Measurements from ENCODE around the gene IL2RA.
A peak's percentile ranks its signal among the peaks of the same experiment; 100 is the strongest.
"Not testable (repeated sequence)": the region's sequence is repeated elsewhere in the genome, so short reads cannot be mapped to it uniquely, and the experiment has no call there.

IL2RA gene

DNA sequence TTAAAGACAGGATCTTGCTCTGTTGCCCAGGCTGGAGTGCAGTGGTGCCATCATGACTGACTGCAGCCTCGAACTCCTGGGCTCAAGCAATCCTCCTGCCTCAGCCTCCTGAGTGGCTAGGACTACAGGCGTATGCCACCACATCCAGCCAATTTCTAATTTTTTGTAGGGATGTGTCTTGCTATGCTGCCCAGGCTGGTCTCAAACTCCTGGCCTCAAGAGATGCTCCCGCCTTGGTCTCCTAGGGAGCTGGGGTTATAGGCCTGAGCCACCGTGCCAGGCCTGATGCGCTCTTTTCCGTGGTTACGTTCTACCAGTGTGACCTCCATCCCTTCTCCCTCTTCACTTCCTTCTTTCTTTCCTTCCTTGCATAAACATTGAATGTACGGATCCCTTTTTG lies 50.6 kb downstream of the IL2RA start:
- no peak for DNase-seq

DNA sequence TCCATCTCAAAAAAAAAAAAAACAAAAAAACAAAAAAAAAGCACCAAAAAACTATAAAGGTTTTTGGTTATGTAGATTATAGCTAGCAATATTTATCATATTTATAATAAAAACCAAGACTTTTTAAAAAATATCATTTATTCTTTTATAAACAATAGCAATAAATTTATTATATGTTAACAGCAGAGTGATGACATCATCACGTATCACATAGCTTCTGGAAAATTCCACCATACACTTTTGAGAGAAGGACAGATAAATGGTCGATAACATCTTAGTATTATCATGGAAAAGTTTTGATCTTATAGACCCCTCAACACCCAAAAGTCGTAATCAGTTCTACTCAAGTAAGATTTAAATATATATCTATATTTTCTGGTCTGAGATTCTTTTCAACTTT lies 51.6 kb downstream of the IL2RA start:
- DNase-seq, result no peak

DNA sequence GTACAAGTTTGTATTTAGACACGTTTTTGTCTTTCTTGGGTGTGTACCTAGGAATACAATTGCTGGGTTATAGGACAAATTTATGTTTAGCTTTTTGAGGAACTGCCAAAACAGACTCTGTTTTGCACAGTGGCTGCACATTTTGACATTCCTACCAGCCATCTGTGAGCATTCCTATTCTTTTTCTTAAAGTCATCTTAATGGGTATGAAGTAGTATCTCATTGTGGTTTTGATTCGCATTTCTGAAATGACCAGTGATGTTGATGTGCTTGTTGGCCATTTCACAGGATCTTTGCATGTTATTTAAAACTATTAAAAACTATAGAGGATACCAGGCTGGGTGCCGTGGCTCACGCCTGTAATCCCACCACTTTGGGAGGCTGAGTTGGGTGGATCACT lies 52.2 kb downstream of the IL2RA start:
- DNase-seq, result no peak

DNA sequence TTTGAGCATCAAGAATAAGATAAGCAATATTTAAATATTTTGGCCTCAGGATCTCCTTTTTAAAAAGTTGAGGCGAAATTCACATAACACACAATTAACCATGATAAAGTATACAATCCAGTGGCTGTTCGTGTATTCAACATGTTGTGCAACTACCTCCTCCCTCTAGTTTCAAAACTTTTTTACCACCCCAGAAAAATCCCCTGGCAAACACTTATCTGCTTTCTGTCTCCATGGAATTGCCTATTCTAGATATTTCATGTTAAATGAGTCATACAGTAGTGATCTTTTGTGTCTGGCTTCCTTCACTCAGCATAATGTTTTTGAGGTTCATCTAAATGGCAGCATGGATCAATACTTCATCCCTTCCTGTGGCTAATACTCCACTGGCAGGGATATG lies 53.0 kb downstream of the IL2RA start:
- no peak for DNase-seq

DNA sequence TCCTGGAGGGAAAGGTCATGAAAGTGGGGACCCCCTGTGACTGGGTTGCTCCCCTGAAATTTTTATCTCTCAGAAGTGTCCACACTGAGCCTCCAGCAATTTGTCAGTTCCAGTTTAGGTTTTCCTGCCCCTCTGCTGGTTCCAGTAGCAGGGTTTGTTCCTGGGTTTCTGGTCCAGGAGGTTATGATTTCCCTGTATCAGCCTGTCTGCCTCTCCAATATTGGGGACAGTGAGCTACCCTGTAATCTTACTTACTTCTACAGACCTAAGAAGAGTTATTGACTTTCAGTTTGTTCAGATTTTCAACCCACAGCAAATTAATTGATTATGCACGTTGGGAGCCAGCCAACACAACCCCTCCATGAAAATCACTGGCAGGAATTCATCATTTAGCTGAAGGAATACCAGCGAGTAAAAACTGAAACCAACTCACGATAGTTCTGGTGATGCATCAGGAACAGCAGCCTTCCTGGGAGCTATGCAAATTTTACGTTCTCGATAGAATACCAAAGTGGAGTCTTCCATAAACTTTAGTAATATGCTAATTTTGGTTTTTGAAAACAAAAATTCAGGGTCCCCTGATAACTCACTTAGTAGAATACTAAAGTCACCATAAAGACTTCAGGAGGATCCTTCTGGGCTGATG lies 53.5 kb downstream of the IL2RA start:
- DNase-seq, result no peak

DNA sequence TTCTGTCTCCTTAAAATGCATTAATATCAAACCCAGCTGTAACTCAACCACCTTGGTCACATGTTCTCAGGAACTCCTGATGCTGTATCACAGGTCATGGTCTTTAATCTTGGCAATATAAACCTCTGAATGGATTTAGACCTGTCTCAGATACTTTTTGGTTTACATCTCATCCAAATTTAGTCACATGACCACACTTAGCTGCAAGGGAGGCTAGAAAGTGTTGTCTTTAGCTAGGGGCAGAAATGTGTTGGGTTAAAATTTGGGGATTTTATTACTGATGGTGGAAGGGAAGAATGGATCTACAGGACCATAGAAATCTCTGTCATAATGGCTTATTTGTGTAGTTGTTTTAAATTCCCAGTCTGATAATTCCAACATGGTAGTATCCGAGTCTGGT lies 55.2 kb downstream of the IL2RA start:
- no peak for DNase-seq

DNA sequence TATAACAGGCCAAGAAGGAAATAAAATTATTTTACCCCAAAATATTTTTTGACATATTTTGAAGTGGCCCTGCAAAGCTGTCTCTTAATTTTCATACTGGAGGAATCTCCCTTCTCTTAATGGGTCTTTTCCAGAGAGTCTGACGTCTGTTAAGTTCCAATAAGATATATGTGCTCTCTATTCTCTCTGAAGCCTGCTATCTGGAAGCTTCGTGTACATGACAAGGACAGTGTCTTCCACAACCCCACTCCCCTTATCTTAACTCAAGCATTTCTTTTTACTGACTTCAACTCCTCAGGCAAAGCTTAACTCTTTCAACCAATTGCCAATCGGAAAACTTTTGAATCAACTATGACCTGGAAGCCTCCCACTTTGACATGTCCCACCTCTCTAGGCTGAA lies 55.6 kb downstream of the IL2RA start:
- no peak for DNase-seq

DNA sequence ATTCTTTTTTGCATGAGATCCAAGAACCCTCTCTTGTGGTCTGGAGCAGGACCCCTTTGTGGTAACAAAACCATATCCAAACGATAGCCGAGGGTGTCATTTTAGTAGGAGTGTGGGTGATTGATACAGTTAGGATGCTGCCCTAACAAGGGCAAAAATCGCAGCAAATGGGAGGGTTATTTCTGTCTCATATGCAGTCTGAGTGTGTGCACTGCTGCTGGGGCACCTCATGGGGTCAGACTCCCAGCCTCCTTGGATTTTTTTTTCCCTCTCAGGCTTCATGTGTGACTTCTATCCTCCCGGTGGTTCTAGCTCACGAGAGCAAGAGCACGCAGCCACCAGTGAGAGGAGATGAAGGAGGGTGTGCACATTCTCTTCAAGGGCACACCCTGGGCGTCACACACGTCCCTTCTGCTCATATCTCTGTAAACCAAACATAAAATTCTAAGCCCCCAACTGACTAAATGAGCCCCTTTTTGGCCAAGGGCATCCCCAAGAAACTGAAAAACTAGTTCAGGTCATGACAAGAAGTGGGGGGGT lies 56.2 kb downstream of the IL2RA start:
- DNase-seq, result no peak

DNA sequence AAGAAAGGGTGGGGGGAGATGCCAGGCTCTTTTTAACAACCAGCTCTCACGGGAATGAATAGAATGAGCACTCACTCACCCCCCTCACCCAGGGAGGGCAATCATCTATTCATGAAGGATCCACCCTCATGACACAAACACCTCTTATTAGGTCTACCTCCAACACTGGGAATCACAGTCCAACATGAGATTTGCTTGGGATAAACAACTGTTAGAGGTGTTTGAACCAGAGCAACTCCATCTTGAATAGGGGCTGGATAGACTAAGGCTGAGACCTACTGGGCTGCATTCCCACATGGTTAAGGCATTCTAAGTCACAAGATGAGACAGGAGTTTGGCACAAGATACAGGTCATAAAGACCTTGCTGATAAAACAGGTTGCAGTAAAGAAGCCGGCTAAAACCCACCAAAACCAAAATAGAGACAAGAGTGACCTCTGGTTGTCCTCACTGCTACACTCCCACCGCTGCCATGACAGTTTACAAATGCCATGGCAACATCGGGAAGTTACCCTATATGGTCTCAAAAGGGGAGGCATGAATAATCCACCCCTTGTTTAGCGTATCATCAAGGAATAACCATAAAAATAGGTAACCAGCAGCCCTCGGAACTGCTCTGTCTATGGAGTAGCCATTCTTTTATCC lies 56.9 kb downstream of the IL2RA start:
- not testable (repeated sequence) for DNase-seq

DNA sequence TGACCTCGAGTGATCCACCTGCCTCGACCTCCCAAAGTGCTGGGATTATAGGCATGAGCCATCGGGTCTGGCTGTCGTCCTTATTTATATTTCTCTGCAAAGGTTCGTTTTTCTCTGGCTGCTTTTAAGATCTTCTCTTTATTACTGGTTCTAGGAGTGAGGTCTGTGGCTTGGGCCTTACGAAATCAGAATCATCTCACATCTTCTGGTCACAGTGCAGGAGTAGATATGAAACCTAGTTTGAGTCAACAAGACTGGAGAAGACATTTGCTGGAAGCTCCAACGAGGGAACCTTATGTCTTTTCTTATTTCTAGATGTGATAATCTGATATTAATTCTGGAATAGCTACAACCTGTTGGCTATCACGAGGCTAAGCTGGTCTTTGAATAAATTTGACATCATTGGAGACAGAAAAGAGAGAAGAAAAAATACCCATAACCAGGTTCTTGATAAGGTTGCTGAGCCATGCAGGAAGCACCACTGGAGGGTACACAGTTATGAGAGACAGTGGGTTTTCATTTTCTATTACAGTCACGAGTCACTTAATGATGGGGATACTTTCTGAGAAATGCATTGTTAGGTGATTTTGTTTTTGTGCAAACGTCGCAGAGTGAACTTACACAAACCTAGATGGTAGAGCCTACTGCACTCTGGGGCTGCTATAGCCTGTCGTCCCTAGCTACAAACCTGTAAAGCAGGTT lies 59.2 kb downstream of the IL2RA start:
- no peak for DNase-seq

DNA sequence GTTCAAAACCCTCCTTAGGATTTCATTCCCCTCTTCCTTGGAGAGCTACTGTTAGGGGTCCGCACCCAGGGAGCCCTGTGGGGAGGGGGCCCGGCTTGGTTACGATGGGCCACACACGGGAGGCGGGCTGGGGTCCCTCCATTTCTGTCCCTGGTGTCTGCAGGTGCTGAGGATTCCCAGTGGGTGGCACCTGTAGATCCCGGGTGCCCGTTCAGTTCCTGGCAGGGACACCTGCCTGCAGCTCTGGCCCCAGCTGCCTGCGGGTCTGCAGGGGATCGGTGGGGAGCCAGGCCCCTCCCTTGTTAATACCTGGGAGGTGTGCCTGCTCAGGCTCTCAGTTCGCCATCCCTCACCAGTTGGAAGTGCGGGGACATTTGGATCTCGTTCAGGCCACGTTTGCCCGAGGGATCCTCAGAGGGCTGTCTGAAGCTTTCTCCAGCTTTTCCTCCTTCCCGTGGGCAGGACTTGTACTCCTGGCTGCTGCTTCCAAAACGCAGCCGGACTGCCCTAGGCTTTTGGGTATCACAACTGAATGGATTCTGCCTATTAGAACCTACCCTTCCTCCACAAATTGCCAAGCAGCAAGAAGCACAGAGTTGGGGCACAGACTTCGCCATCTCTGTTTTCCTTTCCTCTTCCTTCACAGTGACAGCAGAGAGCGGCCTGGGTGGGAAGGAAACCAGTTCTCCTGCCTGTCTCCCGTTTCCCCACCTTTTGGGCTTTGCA lies 62.6 kb downstream of the IL2RA start:
- DNase-seq, result no peak

DNA sequence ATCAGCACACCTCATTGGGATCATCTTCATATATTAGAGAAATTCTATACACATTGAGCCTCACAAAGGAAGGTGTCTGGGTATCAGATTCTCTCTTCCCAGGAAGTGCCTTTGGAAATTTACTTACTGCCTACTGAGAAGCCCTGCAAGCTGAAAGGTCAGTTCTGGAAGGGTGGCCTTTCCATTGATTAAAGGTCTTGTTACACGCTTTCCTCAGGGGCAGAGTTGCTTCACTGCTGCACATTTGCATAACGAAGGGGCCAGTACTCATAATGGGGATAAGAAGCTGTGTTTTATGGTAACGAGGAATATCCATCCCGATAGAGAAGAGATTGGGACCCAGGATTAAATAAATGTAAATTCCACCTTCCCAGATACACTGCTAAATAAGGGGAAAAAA lies 65.5 kb downstream of the IL2RA start:
- DNase-seq, result no peak

DNA sequence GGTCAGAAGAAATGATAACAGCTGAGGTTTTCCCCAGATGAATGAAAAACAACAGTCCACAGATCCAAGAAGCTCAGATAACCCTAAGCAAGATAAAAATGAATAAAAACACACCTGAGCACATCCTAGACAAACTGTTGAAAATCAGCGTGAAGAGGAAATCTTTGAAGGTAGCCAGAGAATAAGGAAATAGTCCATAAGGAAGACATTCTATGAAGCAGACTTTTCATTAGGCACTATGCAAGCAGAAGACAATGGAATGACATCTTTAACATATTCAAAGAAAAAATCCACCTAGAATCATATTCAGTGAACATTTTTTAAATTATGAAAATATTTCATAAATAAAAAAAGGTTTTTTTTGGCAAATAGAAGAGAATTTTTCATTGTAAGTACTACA lies 69.8 kb downstream of the IL2RA start:
- DNase-seq, result no peak

DNA sequence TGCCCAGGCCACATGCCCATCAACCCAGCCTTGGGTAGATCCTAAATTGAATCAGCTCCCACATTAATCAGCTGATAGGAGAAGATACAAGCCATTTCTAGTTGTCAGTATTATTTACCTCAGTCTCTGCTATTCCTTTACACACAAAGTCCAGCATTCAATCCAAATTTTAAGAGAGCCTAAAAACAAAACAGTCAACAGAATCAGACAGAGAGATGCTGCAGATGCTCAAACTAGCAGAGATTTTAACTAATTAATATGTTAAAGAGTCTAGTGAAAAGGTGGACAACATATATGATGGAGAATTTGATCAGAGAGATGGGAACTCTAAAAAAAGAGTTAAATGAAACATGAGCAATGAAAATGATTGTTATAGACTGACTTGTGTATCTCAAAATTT lies 70.5 kb downstream of the IL2RA start:
- DNase-seq, result no peak

DNA sequence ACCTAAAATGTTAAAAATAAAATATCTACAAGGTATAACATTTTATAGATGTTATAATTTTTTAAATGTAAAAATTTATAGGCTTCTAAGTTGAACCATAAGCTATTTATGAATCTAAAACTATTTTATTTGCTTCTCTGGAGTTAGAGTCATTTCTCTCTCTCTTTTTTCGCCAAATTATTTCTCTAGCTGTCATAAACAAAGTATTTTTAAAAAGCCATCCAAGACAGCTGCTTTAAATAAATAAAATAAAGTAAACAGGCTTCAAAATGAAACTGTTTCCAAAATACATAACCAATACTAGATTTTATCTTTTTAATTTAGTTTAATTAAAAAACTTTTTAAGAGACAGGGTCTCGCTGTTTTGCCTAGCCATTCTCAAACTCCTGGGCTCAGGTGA lies 72.4 kb downstream of the IL2RA start:
- DNase-seq, result no peak

DNA sequence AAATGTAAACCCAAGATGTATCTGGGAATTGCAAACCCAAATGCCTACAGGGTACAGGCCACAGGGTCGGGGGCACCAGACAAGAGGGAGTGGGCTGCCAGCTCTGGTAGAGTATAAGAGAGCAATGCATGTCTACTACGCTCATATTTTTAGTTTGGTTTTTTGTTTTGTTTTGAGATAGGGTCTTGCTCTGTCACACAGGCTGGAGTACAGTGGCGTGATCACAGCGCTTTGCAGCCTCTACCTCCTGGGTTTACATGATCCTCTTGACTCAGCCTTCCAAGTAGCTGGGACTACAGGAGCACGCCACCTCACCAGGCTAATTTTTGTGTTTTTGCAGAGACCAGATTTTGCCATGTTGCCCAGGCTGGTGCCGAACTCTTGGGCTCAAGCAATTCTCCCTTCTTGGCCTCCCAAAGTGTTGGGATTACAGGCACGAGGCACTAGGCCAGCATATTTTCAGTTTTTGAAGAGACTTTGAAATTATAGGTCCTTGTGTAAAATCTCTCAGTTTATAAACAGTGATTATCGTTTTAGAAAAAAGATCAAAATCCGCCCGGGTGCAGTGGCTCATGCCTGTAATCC lies 73.7 kb downstream of the IL2RA start:
- no peak for DNase-seq

DNA sequence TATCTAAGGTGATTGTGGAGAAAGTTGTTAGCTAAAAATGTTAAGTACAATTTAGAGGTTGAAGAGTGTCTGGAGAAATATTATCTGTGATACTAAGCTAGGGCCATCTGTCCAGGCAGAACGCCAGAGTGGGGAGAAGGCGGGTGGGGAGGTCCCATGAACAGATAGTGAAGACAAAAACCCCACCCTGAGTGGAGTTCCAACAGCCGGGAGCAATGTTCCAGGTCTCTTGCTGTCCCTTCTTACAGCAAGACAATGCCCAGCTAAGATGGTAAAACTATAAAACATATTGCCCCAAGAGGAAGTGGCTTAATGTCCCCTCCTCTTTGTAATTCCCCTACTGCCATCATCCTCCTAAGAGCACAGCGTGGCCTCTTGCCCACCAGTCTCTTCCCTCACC lies 74.4 kb downstream of the IL2RA start:
- no peak for DNase-seq

DNA sequence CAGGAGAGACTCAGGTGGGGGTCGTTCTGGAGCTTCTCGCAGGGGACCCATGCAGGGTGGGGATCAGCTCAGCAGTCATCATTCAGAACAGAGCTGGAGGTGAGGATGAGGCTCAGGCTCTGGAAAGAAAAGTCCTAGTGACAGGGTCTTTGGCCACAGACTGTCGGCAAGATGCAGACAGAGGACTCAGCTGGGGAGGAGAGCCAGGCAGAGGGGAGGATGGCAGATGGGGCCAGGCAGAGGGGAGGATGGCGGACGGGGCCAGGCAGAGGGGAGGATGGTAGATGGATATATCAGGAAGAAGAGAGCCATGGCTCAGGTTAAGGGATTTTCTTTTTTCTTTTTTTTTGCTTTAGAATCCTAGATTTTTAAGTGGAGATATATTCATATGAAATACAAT lies 77.1 kb downstream of the IL2RA start:
- DNase-seq, result no peak

DNA sequence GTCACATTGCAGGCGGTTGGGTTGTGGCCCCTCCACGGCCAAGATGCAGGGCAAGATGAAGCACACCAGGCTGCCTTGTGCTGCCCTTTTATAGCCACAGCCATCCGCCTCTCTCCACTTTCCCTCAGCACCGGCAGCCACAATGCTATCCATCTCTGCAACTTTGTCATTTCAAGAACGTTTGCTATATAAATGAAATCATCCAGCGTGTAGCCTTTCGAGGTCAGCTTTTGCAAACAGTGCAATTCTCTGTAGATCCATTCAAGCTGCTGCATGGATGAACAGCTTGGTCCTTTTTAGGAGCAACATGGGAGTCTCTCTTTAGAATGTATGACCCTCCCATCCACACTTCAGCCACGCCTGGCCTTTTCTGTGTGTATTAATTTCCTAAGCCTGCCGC lies 78.4 kb downstream of the IL2RA start:
- DNase-seq, result no peak

DNA sequence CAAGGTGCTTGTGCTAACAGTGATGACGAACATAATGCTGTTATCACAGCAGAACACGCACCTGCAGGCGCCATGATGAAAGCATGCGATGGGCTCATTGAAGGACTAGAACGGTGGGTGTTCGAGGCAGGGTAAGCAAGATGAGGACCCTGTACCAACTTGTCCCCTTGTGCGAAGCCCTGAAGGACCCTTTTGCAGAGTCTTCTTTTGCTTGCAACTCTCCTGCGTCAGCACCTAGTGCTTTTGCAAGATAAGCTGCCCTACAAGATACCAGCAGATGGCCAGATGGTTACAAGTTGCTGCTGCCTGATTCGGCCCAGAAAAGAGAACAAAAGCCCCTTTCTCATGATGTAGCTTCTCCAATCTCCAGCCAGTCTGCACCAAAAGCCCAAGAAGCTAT lies 80.6 kb downstream of the IL2RA start:
- DNase-seq, result no peak

DNA sequence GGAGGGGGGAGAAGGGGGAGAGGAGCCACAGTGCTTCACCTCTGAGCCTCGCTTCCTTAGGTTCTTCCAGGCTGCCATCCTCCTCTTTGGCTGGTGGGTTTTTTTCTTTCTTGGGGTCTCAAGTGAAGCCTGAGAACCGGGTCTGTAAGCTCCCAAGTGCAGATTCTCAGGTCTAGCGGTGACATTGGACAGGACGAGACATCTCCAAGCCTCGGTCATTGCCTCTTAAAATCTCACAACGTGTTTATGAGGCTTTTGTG lies 84.0 kb downstream of the IL2RA start:
- no peak for DNase-seq

DNA sequence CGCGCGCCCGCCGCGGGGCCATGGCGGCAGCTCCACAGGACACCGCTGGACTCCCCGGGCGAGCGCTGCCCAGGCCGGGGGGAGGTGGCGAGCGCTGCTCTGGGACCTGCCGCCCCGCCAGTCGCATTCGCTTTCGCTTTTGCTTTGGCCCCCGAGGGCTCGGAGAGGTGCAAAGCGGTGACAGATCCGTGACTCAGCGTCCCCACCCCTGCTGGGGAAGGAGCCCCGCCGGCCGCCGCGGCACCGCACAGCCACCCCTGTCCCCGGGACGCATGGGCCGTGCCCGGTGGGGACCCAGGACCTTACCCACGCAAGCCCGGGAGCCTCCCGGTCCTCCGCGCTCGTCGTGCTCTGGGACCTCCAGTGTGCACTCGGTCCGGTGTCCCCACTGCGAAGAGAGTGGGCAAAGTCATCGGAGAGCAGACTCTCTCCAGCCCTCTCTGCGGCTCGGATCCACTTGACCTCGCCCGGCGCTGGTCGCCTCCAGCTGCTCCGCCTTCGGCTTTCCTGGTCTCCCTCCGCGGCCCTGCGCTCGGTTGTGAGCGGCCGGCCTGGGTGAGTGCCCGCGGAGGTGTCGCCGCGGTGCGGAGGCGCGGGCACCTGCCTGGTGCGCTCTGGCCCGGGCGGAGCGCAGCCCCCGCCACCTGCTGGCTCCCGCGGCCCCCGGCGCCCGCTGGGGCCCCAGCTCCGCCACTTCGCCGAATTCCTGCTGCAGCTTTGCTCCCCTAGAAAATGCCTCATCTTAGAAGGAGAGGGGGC lies 84.5 kb downstream of the IL2RA start, which contains the start of gene IL15RA:
Gene IL15RA (minus strand): TSS at position 73 of the 759 bp plus-strand sequence. CDS start 51 bp downstream, at position 22.
- DNase-seq, result peak; percentile 96

Data from activated effector memory CD4-positive, alpha-beta T cell treated with anti-CD3 and anti-CD28 coated beads, Interleukin-2, amount 50 U/mL, for 16 hours (primary cell).